ENCODE results near the gene CCDC85B.
A peak's percentile ranks its signal among the peaks of the same experiment; 100 is the strongest.

Gene CCDC85B

GRCh38 chr11:65857853-65858680 is 32.4 kb upstream of the CCDC85B start, which contains the start of gene CFL1:
CFL1 (minus strand) TSS chr11:65858180; CDS start chr11:65858099, 81 bp downstream.
- DNase-seq (ENCODE audit: low spot score), result peak; percentile 98

GRCh38 chr11:65858681-65859087 is 31.8 kb upstream of the CCDC85B start:
- DNase-seq (ENCODE audit: low spot score), result no peak

GRCh38 chr11:65859095-65859811 is 31.2 kb upstream of the CCDC85B start:
- peak; percentile 99 for DNase-seq (ENCODE audit: low spot score)

- DNase-seq (ENCODE audit: low spot score), result no peak
These were observed 30.6 kb upstream of the CCDC85B start for GRCh38 chr11:65859812-65860277.

GRCh38 chr11:65860278-65861164 is 30.0 kb upstream of the CCDC85B start, which contains the start of gene MUS81:
MUS81 (plus strand) TSS chr11:65860433; CDS start chr11:65860754, 321 bp downstream.
- peak; percentile 98 for DNase-seq (ENCODE audit: low spot score)

GRCh38 chr11:65861165-65861505 is 29.3 kb upstream of the CCDC85B start:
- DNase-seq (ENCODE audit: low spot score), result peak; percentile 30

GRCh38 chr11:65861533-65862183 is 28.8 kb upstream of the CCDC85B start:
- DNase-seq (ENCODE audit: low spot score), result no peak

- no peak for DNase-seq (ENCODE audit: low spot score)
These were observed 28.2 kb upstream of the CCDC85B start for GRCh38 chr11:65862191-65862735.

- DNase-seq (ENCODE audit: low spot score), result no peak
These were observed 27.3 kb upstream of the CCDC85B start for GRCh38 chr11:65862941-65863888.

GRCh38 chr11:65863889-65864705 is 26.4 kb upstream of the CCDC85B start:
- DNase-seq (ENCODE audit: low spot score), result no peak

- no peak for DNase-seq (ENCODE audit: low spot score)
These were observed 25.6 kb upstream of the CCDC85B start for GRCh38 chr11:65864706-65865471.

- no peak for DNase-seq (ENCODE audit: low spot score)
These were observed 24.8 kb upstream of the CCDC85B start for GRCh38 chr11:65865550-65866172.

GRCh38 chr11:65866509-65867283 is 23.8 kb upstream of the CCDC85B start:
- DNase-seq (ENCODE audit: low spot score), result no peak

GRCh38 chr11:65867284-65868071 is 23.0 kb upstream of the CCDC85B start:
- DNase-seq (ENCODE audit: low spot score), result no peak

GRCh38 chr11:65868076-65868667 is 22.3 kb upstream of the CCDC85B start:
- DNase-seq (ENCODE audit: low spot score), result no peak

- DNase-seq (ENCODE audit: low spot score), result no peak
These were observed 21.6 kb upstream of the CCDC85B start for GRCh38 chr11:65868907-65869306.

All from kidney tubule cell (primary cell).